Type B pancreatic cell (in vitro differentiated cells): ENCODE measurements around the gene LRRC38. TPM values are rescaled to one million over a fixed set of nuclear protein-coding genes. Genes with fewer than 3 reads are reported as not detected.

Experiments
- DNase-seq: peaks from one replicate; pipeline ENCODE4 v3.0.0; 2021; ENCODE audit warnings: mixed read lengths; ENCODE audit not compliant: unreplicated experiment; ENCODE audit errors: extremely low spot score
- H3K27ac Mint-ChIP-seq: 2 replicates; pipeline ENCODE4 v1.8.0; 2021; ENCODE audit warnings: mild to moderate bottlenecking, mixed read lengths
- H3K27me3 Mint-ChIP-seq: 2 replicates; pipeline ENCODE4 v1.8.0; 2021; ENCODE audit warnings: mixed read lengths
- H3K36me3 Mint-ChIP-seq: 2 replicates; pipeline ENCODE4 v1.8.0; 2021; ENCODE audit warnings: mixed read lengths
- H3K4me1 Mint-ChIP-seq: one replicate; pipeline ENCODE4 v1.8.0; 2021; ENCODE audit warnings: mixed read lengths; ENCODE audit not compliant: unreplicated experiment
- H3K4me3 Mint-ChIP-seq: 2 replicates; pipeline ENCODE4 v1.8.0; 2021; ENCODE audit warnings: mild to moderate bottlenecking, mixed read lengths
- H3K9me3 Mint-ChIP-seq: 2 replicates; pipeline ENCODE4 v1.8.0; 2021; ENCODE audit warnings: mixed read lengths
- CTCF ChIP-seq: fragments of 200-600 bp; sonication (generic); conservative IDR thresholded peaks from 2 replicates; pipeline ENCODE4 v1.5.0; 2021; ENCODE audit warnings: antibody characterized with exemption, mild to moderate bottlenecking
- total RNA-seq: library from RNA; stranded (reverse); gene quantifications from 2 replicates; pipeline ENCODE4 v1.2.1, GENCODE V29; 2021; ENCODE audit warnings: low replicate concordance

LRRC38 gene
- total RNA-seq, 1 donor from 2014 or later = 2.6 TPM

GRCh38 chr1:13543451-13544220 lies 29.8 kb upstream of the LRRC38 start:
- Mint-ChIP-seq H3K36me3 (no peaks in the 10 kb centered on the region), H3K4me3 (no peak overlapping the region), H3K27me3 (peaks cover 4% of the 10 kb centered on the region), H3K9me3 (no peaks in the 10 kb centered on the region), H3K27ac (no peak overlapping the region), H3K4me1 (peaks cover 12% of the 10 kb centered on the region)
- TF ChIP-seq CTCF = peak; percentile 68
- DNase-seq = no peak

GRCh38 chr1:13541435-13542215 lies 27.8 kb upstream of the LRRC38 start:
- Mint-ChIP-seq H3K4me3 (no peak overlapping the region), H3K27ac (no peak overlapping the region), H3K9me3 (no peaks in the 10 kb centered on the region), H3K4me1 (peaks cover 12% of the 10 kb centered on the region), H3K27me3 (peaks cover 4% of the 10 kb centered on the region), H3K36me3 (no peaks in the 10 kb centered on the region)
- no peak for DNase-seq
- no peak for TF ChIP-seq CTCF

- no peak for DNase-seq
- H3K4me3 Mint-ChIP-seq = no peak overlapping the region
- peaks cover 12% of the 10 kb centered on the region for H3K4me1 Mint-ChIP-seq
- H3K27ac Mint-ChIP-seq = no peak overlapping the region
- no peak for TF ChIP-seq CTCF
- peaks cover under 1% of the 10 kb centered on the region for H3K27me3 Mint-ChIP-seq
- no peaks in the 10 kb centered on the region for H3K9me3 Mint-ChIP-seq
- no peaks in the 10 kb centered on the region for H3K36me3 Mint-ChIP-seq
These were observed 27.1 kb upstream of the LRRC38 start for GRCh38 chr1:13540866-13541265.

- peak; percentile 39 for TF ChIP-seq CTCF
- DNase-seq = no peak
- no peak overlapping the region for H3K27ac Mint-ChIP-seq
- no peaks in the 10 kb centered on the region for H3K36me3 Mint-ChIP-seq
- no peaks in the 10 kb centered on the region for H3K9me3 Mint-ChIP-seq
- peaks cover 12% of the 10 kb centered on the region for H3K4me1 Mint-ChIP-seq
- H3K4me3 Mint-ChIP-seq = no peak overlapping the region
- H3K27me3 Mint-ChIP-seq = no peaks in the 10 kb centered on the region
These were observed 25.9 kb upstream of the LRRC38 start for GRCh38 chr1:13539683-13540082.

GRCh38 chr1:13538832-13539231 lies 25.0 kb upstream of the LRRC38 start:
- Mint-ChIP-seq H3K9me3 (no peaks in the 10 kb centered on the region), H3K27ac (no peak overlapping the region), H3K4me1 (peaks cover 5% of the 10 kb centered on the region), H3K36me3 (no peaks in the 10 kb centered on the region), H3K4me3 (no peak overlapping the region), H3K27me3 (no peaks in the 10 kb centered on the region)
- TF ChIP-seq CTCF = no peak
- no peak for DNase-seq
